22Rv1 (cell line): Measurements from ENCODE around the gene MPZL1.

Source experiments
- H3K27ac ChIP-seq: fragments of 450-650 bp; 2 replicates; pipeline ENCODE4 v1.5.1; 2017
- CTCF ChIP-seq: fragments of 450-650 bp; IDR thresholded peaks from 2 replicates; pipeline ENCODE4 v1.5.1; 2017; ENCODE audit warnings: mild to moderate bottlenecking
- ZFX ChIP-seq: fragments of 450-650 bp; IDR thresholded peaks from 2 replicates; pipeline ENCODE4 v1.6.1; 2017; ENCODE audit warnings: antibody characterized with exemption, borderline replicate concordance

MPZL1 gene

GRCh38 chr1:167815650-167816049 is 93.9 kb downstream of the MPZL1 start:
- TF ChIP-seq CTCF (no peak), ZFX (no peak)
- H3K27ac ChIP-seq, result no peak overlapping the region

DNA sequence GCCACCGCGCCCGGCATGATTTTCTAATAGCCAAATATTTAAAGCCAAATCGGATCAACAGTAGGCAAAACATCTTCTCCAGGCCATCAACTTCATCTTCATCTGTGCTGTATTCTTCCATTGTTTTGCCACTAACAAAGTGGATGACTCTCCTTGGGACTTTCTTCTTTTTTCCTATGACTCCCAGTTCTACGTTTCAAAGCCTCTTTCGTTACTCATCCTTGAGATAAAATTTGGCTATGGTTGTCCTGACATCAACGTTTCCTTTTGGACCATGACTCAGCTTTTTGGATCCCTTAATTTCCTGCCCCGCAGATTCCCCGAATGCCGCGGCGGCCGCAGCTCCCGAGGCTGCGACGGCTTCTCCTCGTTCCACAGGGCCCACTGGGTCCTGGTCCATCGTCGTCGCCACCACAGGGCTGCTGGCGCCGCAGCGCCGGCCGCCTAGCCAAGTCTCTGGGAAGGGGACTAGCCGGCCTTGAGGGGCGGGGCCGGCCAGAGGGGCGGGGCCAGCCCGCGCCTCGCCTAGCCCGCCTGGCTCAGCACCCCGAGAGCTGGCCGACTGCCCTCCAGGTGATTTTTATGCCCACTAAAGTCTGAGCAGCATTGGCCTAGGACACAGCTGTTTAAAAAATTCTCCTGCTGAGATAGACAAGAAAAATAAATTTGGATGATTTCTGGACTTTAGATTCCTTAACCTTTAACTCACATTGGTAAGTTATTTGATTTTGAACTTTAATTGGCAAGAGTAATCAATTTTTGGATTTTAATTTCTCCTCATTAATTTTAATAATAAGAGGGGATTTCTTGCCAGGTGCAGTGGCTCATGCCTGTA is 98.3 kb downstream of the MPZL1 start:
- TF ChIP-seq ZFX (no peak), CTCF (0 out of 2 replicates have a peak, but pooled peaks have one; percentile 11)
- H3K27ac ChIP-seq, result peak overlapping the region; percentile 45

GRCh38 chr1:167820684-167821355 is 99.0 kb downstream of the MPZL1 start:
- H3K27ac ChIP-seq, result no peak overlapping the region
- no peak for TF ChIP-seq CTCF
- TF ChIP-seq ZFX, result no peak

GRCh38 chr1:167821356-167821685 is 99.5 kb downstream of the MPZL1 start:
- H3K27ac ChIP-seq, result no peak overlapping the region
- TF ChIP-seq ZFX (no peak), CTCF (no peak)

GRCh38 chr1:167821969-167822685 is 100.3 kb downstream of the MPZL1 start:
- no peak overlapping the region for H3K27ac ChIP-seq
- no peak for TF ChIP-seq ZFX
- no peak for TF ChIP-seq CTCF

DNA sequence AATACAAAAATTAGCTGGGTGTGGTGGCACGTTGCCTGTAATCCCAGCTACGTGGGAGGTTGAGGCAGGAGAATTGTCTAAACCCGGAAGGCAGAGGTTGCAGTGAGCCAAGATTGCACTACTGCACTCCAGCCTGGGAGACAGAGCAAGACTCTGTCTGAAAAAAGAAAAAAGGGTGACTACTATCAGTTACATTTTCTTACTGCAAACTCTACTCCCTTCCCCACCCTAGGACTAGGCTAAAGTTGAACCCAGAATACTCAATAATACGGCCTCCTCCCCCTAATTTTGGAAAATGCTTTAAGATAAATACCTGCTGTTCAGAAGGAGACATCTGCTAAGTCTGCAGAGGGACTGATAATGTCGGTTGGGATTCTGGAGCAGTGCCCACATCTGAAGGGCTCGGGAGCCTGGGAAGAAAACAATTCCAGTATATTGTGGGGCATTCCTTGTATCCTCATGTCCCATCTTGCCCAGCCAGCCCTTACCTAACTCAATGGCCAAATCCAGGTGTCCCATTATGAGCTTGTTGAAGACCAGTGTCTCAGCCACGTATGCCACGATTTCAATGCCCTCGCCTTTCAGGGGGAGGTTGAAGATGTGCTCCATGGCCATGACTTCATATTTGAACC is 102.5 kb downstream of the MPZL1 start:
- H3K27ac ChIP-seq, result no peak overlapping the region
- TF ChIP-seq ZFX, result no peak

GRCh38 chr1:167825419-167826079 is 103.8 kb downstream of the MPZL1 start:
- TF ChIP-seq ZFX (no peak), CTCF (no peak)
- no peak overlapping the region for H3K27ac ChIP-seq
